HEK293T (cell line): ENCODE results near the gene UQCR11.

Experiments
- FOXA1 ChIP-seq: fragments of 450-650 bp; IDR thresholded peaks from 2 replicates; pipeline ENCODE4 v1.6.1; 2016; ENCODE audit warnings: mild to moderate bottlenecking
- FOXK2 ChIP-seq: fragments of 450-650 bp; IDR thresholded peaks from 2 replicates; pipeline ENCODE4 v1.6.1; 2016; ENCODE audit warnings: mild to moderate bottlenecking
- FOXM1 ChIP-seq: fragments of 450-650 bp; IDR thresholded peaks from 2 replicates; pipeline ENCODE4 v1.6.1; 2017; ENCODE audit warnings: mild to moderate bottlenecking, borderline replicate concordance
- LEF1 ChIP-seq: fragments of 450-650 bp; IDR thresholded peaks from 2 replicates; pipeline ENCODE4 v1.6.1; 2017; ENCODE audit warnings: mild to moderate bottlenecking, borderline replicate concordance
- NFRKB ChIP-seq: fragments of 450-650 bp; IDR thresholded peaks from 2 replicates; pipeline ENCODE4 v1.6.1; 2016; ENCODE audit warnings: mild to moderate bottlenecking, moderate library complexity
- SP1 ChIP-seq: fragments of 450-650 bp; IDR thresholded peaks from 2 replicates; pipeline ENCODE4 v1.6.1; 2017
- SUZ12 ChIP-seq: fragments of 450-650 bp; IDR thresholded peaks from 2 replicates; pipeline ENCODE4 v1.6.1; 2016; ENCODE audit warnings: mild to moderate bottlenecking

- no peak for TF ChIP-seq SUZ12
- TF ChIP-seq SP1, result no peak
- no peak for TF ChIP-seq FOXK2
- no peak for TF ChIP-seq LEF1
- TF ChIP-seq FOXM1, result no peak
- TF ChIP-seq NFRKB, result no peak
- TF ChIP-seq FOXA1, result no peak
These were observed 8.7 kb upstream of the UQCR11 start for GRCh38 chr19:1613808-1614570.
